Measurements from ENCODE around the gene MALL. TPM values are rescaled to one million over a fixed set of nuclear protein-coding genes. Genes with fewer than 3 reads are reported as not detected.
A peak's percentile ranks its signal among the peaks of the same experiment; 100 is the strongest.
"Not testable (repeated sequence)": the region's sequence is repeated elsewhere in the genome, so short reads cannot be mapped to it uniquely, and the experiment has no call there.

MALL gene
- total RNA-seq (2014; rRNA removed; shearing (Covaris generic)) = not detected in 2 replicates
- polyA plus RNA-seq (2015; cell fraction: cytosol; rRNA removed) = not detected in 2 replicates
- not detected in 2 replicates for polyA plus RNA-seq (2015; cell fraction: nucleus; rRNA removed)

DNA sequence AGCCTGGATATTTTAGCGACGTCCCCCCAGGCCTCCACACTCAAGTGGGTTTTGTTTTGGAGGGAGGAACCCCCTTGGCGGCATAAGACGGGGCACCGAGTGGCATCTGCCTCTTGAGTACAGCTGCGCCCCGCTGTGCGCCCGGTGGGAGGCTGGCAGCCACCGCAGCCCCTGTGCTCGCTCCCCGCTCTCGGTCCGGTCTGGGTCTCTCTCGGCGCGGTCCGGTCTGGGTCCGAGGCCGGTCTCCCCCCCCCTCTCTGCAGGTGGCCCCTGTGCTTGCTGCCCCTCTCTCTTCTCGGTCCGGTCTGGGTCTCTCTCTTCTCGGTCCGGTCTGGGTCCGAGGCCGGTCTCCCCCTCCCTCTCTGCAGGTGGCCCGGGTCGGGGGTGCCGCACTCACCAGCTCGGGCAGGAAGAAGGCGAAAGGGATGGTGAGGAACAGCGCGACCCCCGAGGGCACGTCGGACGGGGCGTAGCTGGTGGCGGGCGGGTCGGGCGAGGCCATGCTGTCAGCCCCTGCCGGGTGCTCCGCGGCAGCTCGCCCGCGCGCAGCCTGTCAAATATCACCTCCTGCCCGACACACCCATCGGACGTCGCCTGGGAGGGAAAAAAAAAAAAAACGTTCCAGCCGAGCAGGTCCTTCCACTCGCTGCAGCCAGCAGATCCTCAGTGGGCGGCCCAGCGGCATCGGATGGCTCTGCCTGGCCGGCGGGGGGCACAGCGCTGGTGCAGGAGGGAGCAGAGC is at the start of gene MALL:
Gene MALL (minus strand): TSS at position 532 of the 742 bp plus-strand sequence. CDS start 30 bp downstream, at position 502.
- no peak for DNase-seq (ENCODE audit: low read depth, low spot score)
- in situ Hi-C loops (cut with HindIII; ENCODE audit: low pct_unique_long_range_greater_than_20kb, low sequenced_read_pairs) = no loop called here

GRCh38 chr2:110157153-110157793 is 41.7 kb upstream of the MALL start:
- in situ Hi-C loops (cut with HindIII; ENCODE audit: low pct_unique_long_range_greater_than_20kb, low sequenced_read_pairs) = no loop called here
- DNase-seq (ENCODE audit: low read depth, low spot score) = peak; percentile 67

- DNase-seq (ENCODE audit: low read depth, low spot score) = not testable (repeated sequence)
These were observed 39.2 kb upstream of the MALL start for GRCh38 chr2:110154828-110155227.

GRCh38 chr2:110154188-110154587 is 38.6 kb upstream of the MALL start:
- DNase-seq (ENCODE audit: low read depth, low spot score); in situ Hi-C loops (cut with HindIII; ENCODE audit: low pct_unique_long_range_greater_than_20kb, low sequenced_read_pairs): not testable (repeated sequence)

More at GRCh38 chr2:110154828-110155227, 39.2 kb upstream of the MALL start:
- in situ Hi-C loops (cut with HindIII; ENCODE audit: low pct_unique_long_range_greater_than_20kb, low sequenced_read_pairs) = not testable (repeated sequence)

DNA sequence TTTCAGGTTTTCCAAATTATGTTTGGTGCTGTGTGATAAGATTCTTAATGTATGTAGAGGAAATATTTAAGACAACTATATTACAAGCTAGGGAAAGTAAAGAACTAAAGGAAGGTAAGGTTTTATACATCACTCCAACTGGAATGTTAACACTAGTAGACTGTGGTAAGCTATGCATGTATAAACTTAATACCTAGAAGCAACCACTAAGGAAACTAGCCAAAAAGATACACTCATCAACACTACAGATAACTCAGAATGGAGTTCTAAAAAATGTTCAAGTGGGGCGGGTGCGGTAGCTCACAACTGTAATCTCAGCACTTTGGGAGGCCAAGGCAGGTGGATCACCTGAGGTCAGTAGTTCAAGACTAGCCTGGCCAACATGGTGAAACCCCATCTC is 37.8 kb upstream of the MALL start:
- in situ Hi-C loops (cut with HindIII; ENCODE audit: low pct_unique_long_range_greater_than_20kb, low sequenced_read_pairs) = no loop called here
- no peak for DNase-seq (ENCODE audit: low read depth, low spot score)

DNA sequence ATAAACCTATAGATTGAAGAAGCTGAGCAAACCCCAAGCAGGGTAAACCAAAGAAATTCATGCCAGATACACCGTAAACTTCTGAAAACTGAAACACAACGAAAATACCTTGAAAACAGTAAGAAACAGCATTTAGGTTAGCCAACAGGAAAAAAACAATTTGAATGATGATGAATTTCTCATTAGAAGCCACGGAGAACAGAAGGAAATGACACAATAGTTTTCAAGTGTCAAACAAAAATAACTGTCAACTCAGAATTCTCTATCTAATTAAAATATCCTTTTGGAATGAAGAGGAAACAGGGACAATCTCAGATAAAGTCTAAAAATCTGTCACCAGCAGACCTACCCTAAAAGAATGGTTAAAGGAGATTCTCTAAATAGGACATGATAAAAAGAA is 37.3 kb upstream of the MALL start:
- DNase-seq (ENCODE audit: low read depth, low spot score) = no peak
- in situ Hi-C loops (cut with HindIII; ENCODE audit: low pct_unique_long_range_greater_than_20kb, low sequenced_read_pairs) = no loop called here

DNA sequence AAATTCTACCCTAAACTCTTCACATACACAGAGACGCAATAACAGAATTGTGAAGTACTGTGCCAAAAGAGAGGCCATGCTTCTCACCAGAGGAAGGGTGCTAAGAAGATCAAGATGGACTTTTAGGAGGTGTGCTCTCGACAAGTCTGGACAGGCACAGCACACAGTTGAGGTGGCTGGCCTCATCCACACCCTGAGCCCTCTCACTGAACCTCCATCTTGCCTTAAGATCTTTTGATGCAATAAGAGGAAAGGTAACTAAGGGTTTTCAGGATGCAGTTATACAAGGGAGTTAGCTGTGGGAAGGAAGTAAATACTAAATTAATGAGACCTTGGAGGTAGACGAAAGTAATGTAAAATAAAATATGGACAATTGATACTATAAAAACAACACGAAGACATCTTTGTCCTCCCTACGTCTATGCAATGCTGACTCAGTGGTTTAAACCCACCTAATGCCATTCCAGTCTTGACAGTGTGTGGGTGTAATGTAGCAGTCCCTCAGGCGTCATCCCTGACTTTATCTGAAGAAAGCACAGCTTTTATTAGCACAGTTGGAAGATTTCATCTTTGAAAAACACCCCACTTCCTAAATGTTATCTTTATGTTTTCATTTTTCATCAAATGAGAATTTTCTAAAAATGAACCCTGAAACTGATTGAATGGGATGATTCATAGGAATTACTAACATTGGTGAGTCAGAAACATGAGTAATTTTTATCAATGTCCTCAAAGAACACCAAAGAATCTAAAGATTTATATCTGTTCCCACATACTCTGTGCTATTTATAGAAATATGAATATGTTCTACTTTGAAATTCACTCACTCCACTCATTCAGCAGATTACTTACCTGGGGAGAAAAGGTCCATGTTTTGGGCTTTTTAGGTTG is 34.0 kb upstream of the MALL start:
- in situ Hi-C loops (cut with HindIII; ENCODE audit: low pct_unique_long_range_greater_than_20kb, low sequenced_read_pairs) = no loop called here
- peak; percentile 55 for DNase-seq (ENCODE audit: low read depth, low spot score)

DNA sequence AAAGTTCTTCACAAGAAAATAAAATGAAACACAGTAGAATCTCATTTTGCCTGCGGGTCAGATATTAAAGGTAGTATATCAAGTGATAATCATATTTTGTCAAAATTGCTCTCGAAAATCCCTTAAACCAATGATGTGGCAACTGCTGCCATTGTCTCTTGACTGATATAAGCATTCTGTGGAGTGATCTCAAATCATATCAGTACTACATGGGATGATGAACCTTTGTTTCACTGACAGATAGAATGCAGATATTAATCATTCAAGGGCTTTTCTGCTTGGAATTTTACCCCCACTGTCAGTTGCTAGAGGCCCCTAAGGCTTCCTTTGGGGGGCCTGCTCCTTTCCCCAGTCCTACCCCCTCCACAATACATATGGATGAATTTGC is 31.3 kb upstream of the MALL start:
- no peak for DNase-seq (ENCODE audit: low read depth, low spot score)
- in situ Hi-C loops (cut with HindIII; ENCODE audit: low pct_unique_long_range_greater_than_20kb, low sequenced_read_pairs) = no loop called here

- in situ Hi-C loops (cut with HindIII; ENCODE audit: low pct_unique_long_range_greater_than_20kb, low sequenced_read_pairs) = no loop called here
- DNase-seq (ENCODE audit: low read depth, low spot score) = no peak
These were observed 30.7 kb upstream of the MALL start for GRCh38 chr2:110146183-110146944.

- in situ Hi-C loops (cut with HindIII; ENCODE audit: low pct_unique_long_range_greater_than_20kb, low sequenced_read_pairs) = no loop called here
- DNase-seq (ENCODE audit: low read depth, low spot score) = no peak
These were observed 28.4 kb upstream of the MALL start for GRCh38 chr2:110143982-110144381.

DNA sequence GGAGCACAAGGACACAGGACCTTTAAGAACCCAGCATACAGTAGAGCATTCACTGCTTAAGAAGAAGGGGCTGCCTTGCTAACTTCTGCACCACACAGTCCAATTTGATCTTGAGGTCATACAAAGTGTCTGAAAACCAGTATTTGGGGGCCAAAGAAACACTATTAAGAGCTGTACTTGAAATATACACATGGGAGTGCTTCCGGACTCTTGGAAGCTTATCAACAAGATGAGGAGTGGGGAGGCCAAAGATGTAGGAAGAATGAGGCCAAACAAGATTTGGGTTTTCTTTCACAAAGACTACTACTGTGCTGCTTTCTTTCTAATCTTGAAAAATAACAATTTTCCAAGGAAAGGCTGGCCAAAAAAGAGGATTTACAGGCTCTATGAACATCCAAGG is 24.8 kb upstream of the MALL start:
- no peak for DNase-seq (ENCODE audit: low read depth, low spot score)
- in situ Hi-C loops (cut with HindIII; ENCODE audit: low pct_unique_long_range_greater_than_20kb, low sequenced_read_pairs) = no loop called here

DNA sequence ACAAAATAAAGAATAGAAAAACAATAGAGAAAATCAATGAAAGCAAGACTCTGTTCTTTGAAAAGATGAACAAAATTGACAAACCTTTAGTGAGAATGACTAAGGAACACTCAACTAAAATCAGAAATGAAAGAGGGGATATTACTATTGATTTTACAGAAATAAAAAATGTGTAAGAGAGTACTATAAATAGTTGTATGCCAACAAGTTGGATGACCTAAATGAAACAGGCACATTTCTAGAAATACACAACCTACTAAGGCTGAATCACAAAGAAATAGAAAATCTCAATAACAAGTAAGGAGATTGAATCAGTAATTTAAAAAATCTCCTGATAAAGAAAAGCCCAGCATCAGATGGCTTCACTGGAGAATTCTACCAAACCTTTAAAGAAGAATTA is 18.4 kb upstream of the MALL start:
- in situ Hi-C loops (cut with HindIII; ENCODE audit: low pct_unique_long_range_greater_than_20kb, low sequenced_read_pairs) = no loop called here
- no peak for DNase-seq (ENCODE audit: low read depth, low spot score)

- DNase-seq (ENCODE audit: low read depth, low spot score) = no peak
- in situ Hi-C loops (cut with HindIII; ENCODE audit: low pct_unique_long_range_greater_than_20kb, low sequenced_read_pairs) = no loop called here
These were observed 15.5 kb upstream of the MALL start for GRCh38 chr2:110131166-110131565.

DNA sequence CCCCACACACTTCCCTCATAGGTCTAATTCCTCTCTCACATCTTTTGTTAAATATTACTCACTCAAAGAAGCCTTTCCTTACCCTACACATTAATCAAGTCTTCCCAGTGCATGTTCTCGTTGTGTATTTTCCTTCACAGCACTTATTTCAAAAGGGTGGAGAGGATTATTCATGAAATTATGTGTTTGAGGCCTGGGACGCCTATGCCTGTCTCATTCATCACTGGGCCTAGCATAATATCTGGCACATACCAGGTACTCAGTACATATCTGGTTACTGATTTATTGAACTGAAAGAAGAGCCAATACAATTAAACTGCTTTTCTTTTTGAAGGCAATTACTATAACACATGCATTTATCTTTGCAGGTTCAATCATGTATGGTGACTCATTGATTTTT is 15.1 kb upstream of the MALL start:
- in situ Hi-C loops (cut with HindIII; ENCODE audit: low pct_unique_long_range_greater_than_20kb, low sequenced_read_pairs) = no loop called here
- DNase-seq (ENCODE audit: low read depth, low spot score) = no peak

DNA sequence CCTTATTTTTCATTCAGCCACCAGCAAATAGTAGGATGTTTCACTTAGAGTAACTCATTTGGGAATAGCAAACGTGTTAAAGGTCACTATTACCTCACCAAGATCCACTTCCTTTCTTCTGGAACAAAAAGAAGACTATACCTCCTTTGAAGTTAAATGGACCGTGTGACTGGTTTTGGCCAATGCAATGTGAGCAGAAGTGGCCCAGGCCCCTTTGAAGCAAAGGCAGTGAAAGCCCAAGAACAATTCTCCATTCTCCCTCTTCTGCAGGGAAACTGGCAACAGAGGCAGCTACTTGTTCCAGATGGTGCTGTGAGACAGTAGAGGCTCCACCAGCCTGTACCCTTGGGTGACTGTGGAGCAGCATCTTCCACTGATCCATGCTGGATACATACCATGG is 11.3 kb upstream of the MALL start:
- in situ Hi-C loops (cut with HindIII; ENCODE audit: low pct_unique_long_range_greater_than_20kb, low sequenced_read_pairs) = no loop called here
- DNase-seq (ENCODE audit: low read depth, low spot score) = peak; percentile 79

GRCh38 chr2:110126086-110126773 is 10.6 kb upstream of the MALL start:
- DNase-seq (ENCODE audit: low read depth, low spot score) = peak; percentile 6
- in situ Hi-C loops (cut with HindIII; ENCODE audit: low pct_unique_long_range_greater_than_20kb, low sequenced_read_pairs) = no loop called here
